A549 treated with GW870086 at 1 μM for 4 hours (cell line): ENCODE measurements around the gene MAD2L1. TPM values are rescaled to one million over a fixed set of nuclear protein-coding genes. Genes with fewer than 3 reads are reported as not detected.

Source experiments
- total RNA-seq: library from RNA; stranded (reverse); fragments of 200-300 nt; extraction: Qiagen RNA extraction; gene quantifications from 5 replicates; pipeline ENCODE4 v1.2.3, GENCODE V29; 2022; ENCODE audit warnings: low read depth

MAD2L1 gene
- 39.5 to 69.0 TPM (median 47.2 TPM) in 5 replicates for total RNA-seq

DNA sequence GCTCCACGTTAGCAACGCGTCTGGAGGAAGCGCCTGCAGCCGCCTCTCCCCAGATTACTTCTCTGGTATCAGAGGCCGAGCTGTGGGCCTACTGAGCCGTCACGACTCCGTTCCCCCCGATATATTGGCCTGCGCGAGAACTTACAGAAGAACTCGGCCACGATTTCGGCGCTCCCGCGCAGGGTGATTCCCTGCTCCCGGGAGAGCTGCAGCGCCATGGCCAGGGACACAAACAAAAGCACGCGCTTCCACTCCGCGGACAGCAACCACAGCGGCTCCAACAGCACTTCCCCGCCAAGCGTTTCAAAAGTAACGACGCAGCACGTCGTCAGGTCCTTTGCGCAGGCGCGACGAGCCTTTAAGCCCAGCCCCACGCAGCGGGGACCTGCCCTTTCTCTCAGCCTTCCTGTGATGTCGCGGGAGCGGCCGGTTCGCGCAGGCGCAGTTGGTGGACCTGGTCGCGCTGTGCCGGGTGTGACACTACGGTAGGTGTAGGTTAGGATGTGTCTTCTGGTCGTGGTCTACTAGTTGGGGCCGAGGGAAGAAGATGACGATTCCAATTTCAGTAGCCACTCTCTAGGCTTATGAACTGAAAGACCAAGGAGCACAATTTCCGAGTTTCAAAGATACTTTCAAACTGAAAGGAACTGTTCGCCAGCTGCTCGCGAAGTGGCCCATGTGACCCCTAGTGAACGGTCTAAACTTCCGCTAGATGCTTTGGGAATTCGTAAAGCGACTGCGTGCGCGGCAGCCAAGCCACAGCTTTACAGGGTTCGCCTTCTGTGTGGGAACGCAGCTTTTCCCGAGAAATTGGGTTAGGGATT lies at the start of gene MAD2L1:
Gene MAD2L1, minus strand, starts transcription at position 332 of the 824 bp plus-strand sequence. Its CDS starts 114 bp downstream, at position 218.

